Coronary artery (tissue), 2 donors: Measurements from ENCODE around the gene CD1D.
"Not testable (repeated sequence)": the region's sequence is repeated elsewhere in the genome, so short reads cannot be mapped to it uniquely, and the experiment has no call there.

ENCODE experiments used
- DNase-seq: peaks from one replicate; pipeline ENCODE4 v3.0.0-alpha.2; 2017; ENCODE audit warnings: low spot score
- H3K27ac ChIP-seq, 2 donors: fragments of 200-600 bp; sonication (generic); one replicate each; pipeline ENCODE4 v1.5.1; 2016 to 2019
- H3K4me3 ChIP-seq: fragments of 200-600 bp; sonication (generic); 2 replicates; pipeline ENCODE4 v1.5.1; 2016; ENCODE audit warnings: mild to moderate bottlenecking, moderate library complexity
- TF ChIP-seq, protein P1 (sequence below): fragments of 200-600 bp; sonication (generic); IDR thresholded peaks from one replicate; pipeline ENCODE4 v1.5.1; 2019; ENCODE audit warnings: antibody characterized with exemption

Gene CD1D

GRCh38 chr1:158176399-158176798 lies 4.3 kb upstream of the CD1D start:
- no peak for DNase-seq
- TF ChIP-seq, protein P1, sequence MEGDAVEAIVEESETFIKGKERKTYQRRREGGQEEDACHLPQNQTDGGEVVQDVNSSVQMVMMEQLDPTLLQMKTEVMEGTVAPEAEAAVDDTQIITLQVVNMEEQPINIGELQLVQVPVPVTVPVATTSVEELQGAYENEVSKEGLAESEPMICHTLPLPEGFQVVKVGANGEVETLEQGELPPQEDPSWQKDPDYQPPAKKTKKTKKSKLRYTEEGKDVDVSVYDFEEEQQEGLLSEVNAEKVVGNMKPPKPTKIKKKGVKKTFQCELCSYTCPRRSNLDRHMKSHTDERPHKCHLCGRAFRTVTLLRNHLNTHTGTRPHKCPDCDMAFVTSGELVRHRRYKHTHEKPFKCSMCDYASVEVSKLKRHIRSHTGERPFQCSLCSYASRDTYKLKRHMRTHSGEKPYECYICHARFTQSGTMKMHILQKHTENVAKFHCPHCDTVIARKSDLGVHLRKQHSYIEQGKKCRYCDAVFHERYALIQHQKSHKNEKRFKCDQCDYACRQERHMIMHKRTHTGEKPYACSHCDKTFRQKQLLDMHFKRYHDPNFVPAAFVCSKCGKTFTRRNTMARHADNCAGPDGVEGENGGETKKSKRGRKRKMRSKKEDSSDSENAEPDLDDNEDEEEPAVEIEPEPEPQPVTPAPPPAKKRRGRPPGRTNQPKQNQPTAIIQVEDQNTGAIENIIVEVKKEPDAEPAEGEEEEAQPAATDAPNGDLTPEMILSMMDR, result no peak
- Histone ChIP-seq H3K4me3 (no peak overlapping the region), H3K27ac (no peak overlapping the region)

GRCh38 chr1:158176849-158177699 lies 3.6 kb upstream of the CD1D start:
- H3K4me3 ChIP-seq, result peak overlapping the region; percentile 75
- DNase-seq, result not testable (repeated sequence)
- H3K27ac ChIP-seq, result peak overlapping the region in 1 of 2 donors; percentile 72

DNA sequence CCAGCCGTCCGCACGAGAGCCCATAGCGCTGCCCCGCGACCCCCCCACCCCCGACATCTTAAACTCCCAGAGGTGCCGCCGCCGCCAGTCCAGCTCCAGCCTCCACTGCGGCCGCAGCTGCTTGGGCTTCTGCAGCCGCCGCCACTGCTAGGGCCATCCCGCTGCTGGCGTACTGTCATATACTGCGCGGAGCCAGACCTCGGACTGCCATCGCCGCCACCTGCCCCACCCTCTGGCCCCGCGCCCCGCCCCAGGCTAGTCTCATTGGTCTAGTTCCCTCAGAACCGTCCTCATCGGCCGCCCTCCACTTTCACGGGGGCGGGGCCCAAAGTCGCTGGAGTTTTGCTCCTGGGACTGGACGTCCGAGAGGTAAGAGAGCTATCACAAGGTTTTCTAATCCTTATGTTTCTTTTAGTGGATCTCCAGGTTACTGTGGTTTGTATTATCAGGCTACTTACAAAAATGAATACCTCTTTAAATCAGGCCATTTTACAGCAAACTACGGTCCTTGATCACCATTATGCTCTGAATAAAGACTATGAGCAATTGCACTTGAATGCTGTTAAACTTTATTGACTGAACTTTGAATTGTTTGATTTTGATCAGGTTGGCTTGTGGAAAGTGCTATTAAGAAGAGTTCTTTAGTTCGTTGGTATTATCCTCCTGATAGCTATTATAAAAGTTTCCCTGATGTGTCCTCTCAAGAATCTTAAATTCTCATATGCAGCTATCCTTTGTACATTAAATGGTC lies 2.8 kb upstream of the CD1D start:
- H3K27ac ChIP-seq, result peak overlapping the region in 1 of 2 donors; percentile 72
- H3K4me3 ChIP-seq, result peak overlapping the region; percentile 75
- TF ChIP-seq, protein P1, result no peak
- DNase-seq, result peak; percentile 92

DNA sequence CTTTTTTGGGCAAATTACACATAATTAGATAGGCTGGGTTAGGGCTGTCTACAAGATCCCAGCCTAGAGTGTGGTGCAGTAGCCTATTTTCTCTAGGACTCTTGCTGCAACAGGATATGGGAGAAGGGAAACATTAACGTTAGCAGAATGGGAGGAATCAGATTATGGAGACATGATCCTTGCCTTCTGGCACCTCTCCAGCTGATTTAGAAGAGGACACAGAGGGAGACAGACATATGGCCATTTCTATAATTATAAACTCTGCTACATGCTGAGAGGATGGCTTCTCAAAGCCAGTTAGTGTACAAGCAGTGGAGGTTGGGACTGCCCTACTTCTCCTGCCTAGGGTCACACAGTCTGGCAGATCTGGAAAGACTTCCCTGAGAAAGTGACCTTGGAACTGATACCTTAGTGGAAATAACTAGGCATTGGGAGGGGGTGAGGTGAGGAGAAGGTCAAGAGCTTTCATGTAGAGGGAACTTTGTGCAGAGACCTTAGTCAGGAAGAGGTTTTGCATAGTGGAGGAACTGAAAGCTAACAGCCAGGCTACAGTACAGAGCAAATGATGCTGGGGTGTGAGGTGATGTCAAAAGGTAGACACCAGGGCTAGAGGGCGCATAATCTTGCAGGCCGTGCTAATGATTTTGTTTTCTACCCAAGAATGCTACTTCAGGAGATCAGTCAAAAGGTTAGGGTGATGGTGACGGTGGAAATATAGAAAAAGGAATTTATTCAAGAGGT lies 1.2 kb upstream of the CD1D start:
- Histone ChIP-seq H3K27ac (no peak overlapping the region), H3K4me3 (no peak overlapping the region)
- no peak for DNase-seq
- TF ChIP-seq, protein P1, result no peak

- H3K27ac ChIP-seq, result no peak overlapping the region
- peak overlapping the region; percentile 70 for H3K4me3 ChIP-seq
- TF ChIP-seq, protein P1, result no peak
- no peak for DNase-seq
Measured at GRCh38 chr1:158181577-158181922, 855 bp downstream of the CD1D start.

GRCh38 chr1:158185770-158186169 lies 5.1 kb downstream of the CD1D start:
- DNase-seq, result no peak
- no peak overlapping the region for H3K4me3 ChIP-seq
- TF ChIP-seq, protein P1, result no peak
- no peak overlapping the region for H3K27ac ChIP-seq

- TF ChIP-seq, protein P1, result no peak
- no peak for DNase-seq
- no peak overlapping the region for H3K4me3 ChIP-seq
- no peak overlapping the region for H3K27ac ChIP-seq
Measured at GRCh38 chr1:158186180-158186579, 5.5 kb downstream of the CD1D start.
